Stomach (tissue), 4 donors: ENCODE results near the gene ARL14EP.

Experiments
- EP300 ChIP-seq: sonication (generic); formaldehyde crosslinking; IDR thresholded peaks from one replicate; pipeline ENCODE4 v1.6.1; 2017; ENCODE audit warnings: antibody characterized with exemption
- POLR2A ChIP-seq, 4 donors: fragments of 450-650 bp; IDR thresholded peaks; one replicate each; pipeline ENCODE4 v1.6.1; 2016; ENCODE audit warnings: antibody characterized with exemption in 4 of 4, control low read depth in 2 of 4, mild to moderate bottlenecking in 1 of 4, moderate library complexity in 1 of 4
- POLR2AphosphoS5 ChIP-seq, 3 donors: sonication (generic); formaldehyde crosslinking; IDR thresholded peaks; one replicate each; pipeline ENCODE4 v1.6.1; 2016; ENCODE audit warnings: antibody characterized with exemption in 3 of 3
- TF ChIP-seq, protein P1 (sequence below), 7 experiments: fragments of 450-650 bp in 4 of 7; fragments of 200-600 bp in 3 of 7; sonication (generic) in 3 of 7; IDR thresholded peaks; one replicate each; pipeline ENCODE4 v1.5.1; 2016 to 2019; ENCODE audit warnings: antibody characterized with exemption in 7 of 7, control low read depth in 2 of 7, mild to moderate bottlenecking in 1 of 7

DNA sequence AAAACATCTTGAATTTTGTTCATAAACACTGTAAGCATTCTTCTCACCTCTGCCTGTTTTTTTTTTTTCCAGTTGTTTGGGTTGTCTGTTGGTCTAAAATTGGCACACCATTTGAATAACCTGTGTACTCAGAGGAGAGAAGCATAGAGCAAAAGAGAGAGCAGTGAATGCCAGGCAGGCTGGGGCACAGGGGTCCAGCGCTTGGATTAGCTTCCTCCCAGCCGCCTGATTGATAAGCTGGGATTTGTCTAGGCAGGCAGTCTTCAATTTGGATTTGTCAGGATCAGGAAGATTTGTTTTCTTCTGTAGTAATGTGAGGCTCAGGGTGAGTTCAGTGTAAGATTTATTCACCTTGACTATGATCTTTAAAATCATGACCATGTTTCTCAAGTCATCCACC, 59.0 kb downstream of the ARL14EP start:
- TF ChIP-seq, protein P1, sequence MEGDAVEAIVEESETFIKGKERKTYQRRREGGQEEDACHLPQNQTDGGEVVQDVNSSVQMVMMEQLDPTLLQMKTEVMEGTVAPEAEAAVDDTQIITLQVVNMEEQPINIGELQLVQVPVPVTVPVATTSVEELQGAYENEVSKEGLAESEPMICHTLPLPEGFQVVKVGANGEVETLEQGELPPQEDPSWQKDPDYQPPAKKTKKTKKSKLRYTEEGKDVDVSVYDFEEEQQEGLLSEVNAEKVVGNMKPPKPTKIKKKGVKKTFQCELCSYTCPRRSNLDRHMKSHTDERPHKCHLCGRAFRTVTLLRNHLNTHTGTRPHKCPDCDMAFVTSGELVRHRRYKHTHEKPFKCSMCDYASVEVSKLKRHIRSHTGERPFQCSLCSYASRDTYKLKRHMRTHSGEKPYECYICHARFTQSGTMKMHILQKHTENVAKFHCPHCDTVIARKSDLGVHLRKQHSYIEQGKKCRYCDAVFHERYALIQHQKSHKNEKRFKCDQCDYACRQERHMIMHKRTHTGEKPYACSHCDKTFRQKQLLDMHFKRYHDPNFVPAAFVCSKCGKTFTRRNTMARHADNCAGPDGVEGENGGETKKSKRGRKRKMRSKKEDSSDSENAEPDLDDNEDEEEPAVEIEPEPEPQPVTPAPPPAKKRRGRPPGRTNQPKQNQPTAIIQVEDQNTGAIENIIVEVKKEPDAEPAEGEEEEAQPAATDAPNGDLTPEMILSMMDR (IDR thresholded peaks at IDR 0.05) = no peak
- TF ChIP-seq POLR2A (IDR thresholded peaks at IDR 0.05) = no peak
- no peak for TF ChIP-seq POLR2AphosphoS5 (IDR thresholded peaks at IDR 0.05)
- no peak for TF ChIP-seq EP300
